K562 (cell line): ENCODE results near the gene SNAI1. TPM values are rescaled to one million over a fixed set of nuclear protein-coding genes. Genes with fewer than 3 reads are reported as not detected.
"Not testable (repeated sequence)": the region's sequence is repeated elsewhere in the genome, so short reads cannot be mapped to it uniquely, and the experiment has no call there.

Experiments
- ATAC-seq: fragments of 200-7000 bp; cut with Tn5 transposase; 3 replicates; pipeline ENCODE4 v1.9.1; 2020; ENCODE audit warnings: moderate library complexity
- BruUV-seq: library from RNA; stranded (reverse); fragments of 400-500 nt; replicated peaks from 2 replicates; lab custom pipeline; 2021; lab: Mats Ljungman, UMichigan
- CTCF ChIA-PET: fragments of 300-600 bp; formaldehyde crosslinking; extraction: SDS; loops from one replicate; lab custom pipeline; 2021; ENCODE audit warnings: low intra/inter-chr PET ratio; lab: Yijun Ruan, JAX
- POLR2A ChIA-PET: fragments of 300-600, 350-650 bp; sonication (Branson Sonifier 250); formaldehyde crosslinking; extraction: SDS; loops from one replicate; lab custom pipeline; 2021; ENCODE audit warnings: antibody characterized with exemption, inconsistent platforms; lab: Yijun Ruan, JAX
- DNase-seq, 4 experiments: peaks; one replicate each; pipeline versions ENCODE4 v3.0.0 to v3.0.0-alpha.2; 2011 to 2018; ENCODE audit warnings: low spot score in 3 of 4, mixed read lengths in 3 of 4; ENCODE audit errors: extremely low read depth in 1 of 4
- FAIRE-seq: peaks from 2 replicates; lab custom pipeline; 2011; peaks lifted over from hg19 to GRCh38; lab: Jason Lieb, UNC
- H2AFZ ChIP-seq: 2 replicates; pipeline ENCODE4 v1.6.0; 2011; ENCODE audit warnings: low read depth, low read length, control low read depth, inconsistent platforms
- H3K27ac ChIP-seq: fragments of 200-600 bp; 3 replicates; pipeline ENCODE4 v1.8.0; 2011; ENCODE audit warnings: low read depth, mild to moderate bottlenecking, control low read depth, inconsistent platforms, low read length, moderate library complexity, mixed read lengths; ENCODE audit errors: extremely low read depth
- H3K27me3 ChIP-seq, 2 experiments: fragments of 300-600 bp in 1 of 2; 2 replicates in 1 of 2; 3 replicates in 1 of 2; pipeline versions ENCODE4 v1.6.0 to v1.8.0; 2011; ENCODE audit warnings: inconsistent platforms in 2 of 2, low read length in 2 of 2, mild to moderate bottlenecking in 1 of 2, mixed read lengths in 1 of 2, moderate library complexity in 1 of 2; ENCODE audit not compliant: control insufficient read depth in 2 of 2, insufficient read depth in 2 of 2
- H3K36me3 ChIP-seq: fragments of 300-600 bp; 3 replicates; pipeline ENCODE4 v1.8.0; 2011; ENCODE audit warnings: mild to moderate bottlenecking, low read length, inconsistent platforms; ENCODE audit not compliant: control insufficient read depth, insufficient read depth
- H3K4me1 ChIP-seq, 2 experiments: fragments of 200-600 bp in 1 of 2; replicated peaks in 1 of 2; 2 replicates in 1 of 2; 3 replicates in 1 of 2; pipeline versions ENCODE4 v1.5.1 to v1.8.0; 2011; ENCODE audit warnings: inconsistent platforms in 2 of 2, low read length in 2 of 2, mild to moderate bottlenecking in 1 of 2, mixed read lengths in 1 of 2, moderate library complexity in 1 of 2; ENCODE audit not compliant: control insufficient read depth in 2 of 2, insufficient read depth in 2 of 2
- H3K4me2 ChIP-seq: 2 replicates; pipeline ENCODE4 v1.6.1; 2011; ENCODE audit warnings: low read length, control low read depth, inconsistent platforms, mixed read lengths; ENCODE audit not compliant: insufficient read depth
- H3K4me3 ChIP-seq: fragments of 200-600 bp; sonication (generic), shearing (Covaris generic); 2 replicates; pipeline ENCODE4 v1.5.1; 2016; ENCODE audit warnings: control low read depth, inconsistent platforms
- H3K79me2 ChIP-seq: fragments of 200-600 bp; 3 replicates; pipeline ENCODE4 v1.8.0; 2011; ENCODE audit warnings: low read length, inconsistent platforms; ENCODE audit not compliant: control insufficient read depth, insufficient read depth
- H3K9ac ChIP-seq, 2 experiments: 2 replicates each; pipeline versions ENCODE4 v1.6.0 to v1.6.1; 2011; ENCODE audit warnings: low read depth in 2 of 2, low read length in 2 of 2, control low read depth in 1 of 2, inconsistent platforms in 1 of 2, mild to moderate bottlenecking in 1 of 2, mixed read lengths in 1 of 2; ENCODE audit not compliant: insufficient read depth in 1 of 2
- H3K9me1 ChIP-seq: one replicate; pipeline ENCODE4 v1.6.0; 2011; ENCODE audit warnings: inconsistent platforms, mild to moderate bottlenecking, low read length, moderate library complexity; ENCODE audit not compliant: control insufficient read depth, insufficient read depth
- H3K9me3 ChIP-seq: replicated peaks from 2 replicates; pipeline ENCODE4 v1.5.1; 2011; ENCODE audit warnings: low read depth, low read length, inconsistent platforms; ENCODE audit not compliant: control insufficient read depth, insufficient read depth
- H4K20me1 ChIP-seq: replicated peaks from 2 replicates; pipeline ENCODE4 v1.6.1; 2011; ENCODE audit warnings: low read length, inconsistent platforms, mixed read lengths; ENCODE audit not compliant: control insufficient read depth, insufficient read depth
- CTBP1 ChIP-seq: fragments of 450-650 bp; IDR thresholded peaks from 2 replicates; pipeline ENCODE4 v1.6.1; 2016; ENCODE audit warnings: borderline replicate concordance
- ESRRA ChIP-seq: fragments of 450-650 bp; IDR thresholded peaks from 2 replicates; pipeline ENCODE4 v1.6.1; 2014; ENCODE audit warnings: low read depth, mild to moderate bottlenecking, moderate library complexity, borderline replicate concordance
- NFIC ChIP-seq: fragments of 450-650 bp; IDR thresholded peaks from 2 replicates; pipeline ENCODE4 v1.6.1; 2017; ENCODE audit warnings: mild to moderate bottlenecking, inconsistent platforms
- WGBS: fragments of 100-300 bp; shearing (Covaris generic); methylation state at CpG from one replicate; pipeline ENCODE4 v1.1.6; 2016; ENCODE audit warnings: low coverage, mixed read lengths; ENCODE audit not compliant: insufficient coverage; ENCODE audit errors: missing lambda C conversion rate; 5-methylcytosine and 5-hydroxymethylcytosine counted together
- in situ Hi-C: fragments of 300-500 bp; cut with MboI; formaldehyde crosslinking; loops from 4 replicates; pipeline ENCODE4 v1.15.0; 2018; ENCODE audit warnings: inconsistent platforms, mixed read lengths
- intact Hi-C: fragments of 100-400 bp; cut with micrococcal nuclease; formaldehyde crosslinking; loops from 2 replicates; pipeline ENCODE4 v1.14.2; 2022
- polyA plus RNA-seq, 8 experiments: library from polyadenylated mRNA; depleted of rRNA in 4 of 8; stranded (reverse) in 5 of 8; unstranded in 3 of 8; fragments of >200 nt; fragmentation: Nextera tagmentation in 2 of 8; fragmentation: Illumina TruSeq in 1 of 8; extraction: Ambion mirVana in 2 of 8; extraction: Trizol in 1 of 8; gene quantifications; 2 replicates each; pipeline versions ENCODE4 v1.2.1 to v1.2.3, GENCODE V29; 2011 to 2014; ENCODE audit warnings: inconsistent platforms in 1 of 8, missing spikeins in 1 of 8
- total RNA-seq, 7 experiments: library from RNA; depleted of rRNA in 6 of 7; stranded (reverse); fragments of >200 nt in 6 of 7; fragmentation: Illumina TruSeq in 2 of 7; extraction: Trizol in 2 of 7; gene quantifications; 2 replicates each; pipeline versions ENCODE4 v1.2.1 to v1.2.3, GENCODE V29; 2011 to 2021; ENCODE audit warnings: low replicate concordance in 1 of 7
- TF ChIP-seq, protein P1 (sequence below), 3 experiments: IDR thresholded peaks in 2 of 3; conservative IDR thresholded peaks in 1 of 3; 2 replicates each; pipeline ENCODE4 v1.5.1; 2011 to 2012; ENCODE audit warnings: low read length in 3 of 3, mild to moderate bottlenecking in 3 of 3, control low read depth in 2 of 3, improper control_type of control experiment in 1 of 3, inconsistent platforms in 1 of 3, low read depth in 1 of 3, mixed read lengths in 1 of 3, moderate library complexity in 1 of 3; ENCODE audit not compliant: insufficient read depth in 2 of 3

Gene SNAI1
- total and polyA plus RNA-seq, 9 of the 15 experiments (the other 6 are each of a cell fraction or from before 2014, with no cell fraction given) = 0.32 to 11.6 (median 2.0) TPM

DNA sequence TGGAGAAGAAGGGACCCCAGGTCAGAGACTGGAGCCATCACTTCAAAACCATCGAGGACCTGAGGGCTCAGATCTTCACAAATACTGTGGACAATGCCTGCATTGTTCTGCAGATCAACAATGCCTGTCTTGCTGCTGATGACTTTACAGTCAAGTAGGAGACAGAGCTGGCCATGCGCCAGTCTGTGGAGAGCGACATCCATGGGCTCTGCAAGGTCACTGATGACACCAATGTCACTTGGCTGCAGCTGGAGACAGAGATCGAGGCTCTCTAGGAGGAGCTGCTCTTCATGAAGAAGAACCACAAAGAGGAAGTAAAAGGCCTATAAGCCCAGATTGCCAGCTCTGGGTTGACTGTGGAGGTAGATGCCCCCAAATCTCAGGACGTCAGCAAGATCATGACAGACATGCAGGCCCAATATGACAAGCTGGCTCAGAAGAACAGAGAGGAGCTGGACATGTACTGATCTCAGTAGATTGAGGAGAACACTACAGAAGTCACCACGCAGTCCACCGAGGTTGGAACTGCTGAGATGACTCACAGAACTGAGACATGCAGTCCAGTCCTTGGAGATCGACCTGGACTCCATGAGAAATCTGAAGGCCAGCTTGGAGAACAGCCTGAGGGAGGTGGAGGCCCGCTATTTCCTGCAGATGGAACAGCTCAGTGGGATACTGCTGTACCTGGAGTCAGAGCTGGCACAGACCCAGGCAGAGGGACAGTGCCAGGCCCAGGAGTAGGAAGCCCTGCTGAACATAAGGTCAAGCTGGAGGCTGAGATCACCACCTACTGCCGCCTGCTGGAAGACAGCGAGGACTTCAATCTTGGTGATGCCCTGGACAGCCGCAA is 25.5 kb upstream of the SNAI1 start:
- ATAC-seq, H3K79me2 ChIP-seq, intact Hi-C loops, H3K9me3 ChIP-seq, H4K20me1 ChIP-seq, BruUV-seq, H2AFZ ChIP-seq, H3K27ac ChIP-seq, in situ Hi-C loops, H3K4me3 ChIP-seq, H3K9ac ChIP-seq, H3K27me3 ChIP-seq, H3K9me1 ChIP-seq, H3K4me1 ChIP-seq, H3K4me2 ChIP-seq: not testable (repeated sequence)
- POLR2A ChIA-PET = interaction anchor here (0.7 to 1.2 kb wide), 2 partner anchors 12 to 15 kb away, joined by 4 to 5 read pairs; no protein-coding TSS in a partner anchor
- peak; percentile 87 for TF ChIP-seq ESRRA
- TF ChIP-seq CTBP1 = 0 out of 2 replicates have a peak, but pooled peaks have one; percentile 24
- TF ChIP-seq, protein P1, sequence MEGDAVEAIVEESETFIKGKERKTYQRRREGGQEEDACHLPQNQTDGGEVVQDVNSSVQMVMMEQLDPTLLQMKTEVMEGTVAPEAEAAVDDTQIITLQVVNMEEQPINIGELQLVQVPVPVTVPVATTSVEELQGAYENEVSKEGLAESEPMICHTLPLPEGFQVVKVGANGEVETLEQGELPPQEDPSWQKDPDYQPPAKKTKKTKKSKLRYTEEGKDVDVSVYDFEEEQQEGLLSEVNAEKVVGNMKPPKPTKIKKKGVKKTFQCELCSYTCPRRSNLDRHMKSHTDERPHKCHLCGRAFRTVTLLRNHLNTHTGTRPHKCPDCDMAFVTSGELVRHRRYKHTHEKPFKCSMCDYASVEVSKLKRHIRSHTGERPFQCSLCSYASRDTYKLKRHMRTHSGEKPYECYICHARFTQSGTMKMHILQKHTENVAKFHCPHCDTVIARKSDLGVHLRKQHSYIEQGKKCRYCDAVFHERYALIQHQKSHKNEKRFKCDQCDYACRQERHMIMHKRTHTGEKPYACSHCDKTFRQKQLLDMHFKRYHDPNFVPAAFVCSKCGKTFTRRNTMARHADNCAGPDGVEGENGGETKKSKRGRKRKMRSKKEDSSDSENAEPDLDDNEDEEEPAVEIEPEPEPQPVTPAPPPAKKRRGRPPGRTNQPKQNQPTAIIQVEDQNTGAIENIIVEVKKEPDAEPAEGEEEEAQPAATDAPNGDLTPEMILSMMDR (IDR thresholded peaks at IDR 0.05 in 2 of 3, conservative IDR thresholded peaks at IDR 0.05 in 1 of 3; ENCODE audit: insufficient read depth in 2 of 3, low read depth in 1 of 3, low read length in 3 of 3) = peak in 1 of 3 experiments; percentile 7; a peak in 2 of 6 replicates
- peak; percentile 52 for TF ChIP-seq NFIC
- DNase-seq (peak in 1 of 4 experiments; percentile 0), FAIRE-seq (peak; percentile 15)
- WGBS = 77% methylated on average over 12 of the region's 12 CpGs
- CTCF ChIA-PET = interaction anchor here (0.6 kb wide), 1 partner anchor 114 kb away, joined by 4 read pairs; no protein-coding TSS in a partner anchor
- peaks cover 50% of the 10 kb centered on the region; the same call in 2 of the 3 replicates for H3K36me3 ChIP-seq
